Measurements from ENCODE around the gene PPP3CA.
A peak's percentile ranks its signal among the peaks of the same experiment; 100 is the strongest.

PPP3CA gene

GRCh38 chr4:101086801-101087586 lies 260.3 kb downstream of the PPP3CA start:
- H2AFZ ChIP-seq (ENCODE audit: low read length) = no peak overlapping the region
- peak overlapping the region; percentile 13 for H3K27ac ChIP-seq (ENCODE audit: low read depth, low read length, poor library complexity, severe bottlenecking)
- H4K20me1 ChIP-seq (ENCODE audit: insufficient read depth, low read length) = no peaks in the 10 kb centered on the region
- H3K4me3 ChIP-seq (ENCODE audit: low read depth, low read length, poor library complexity, severe bottlenecking) = no peak overlapping the region
- no peaks in the 10 kb centered on the region for H3K79me2 ChIP-seq (ENCODE audit: insufficient read depth, low read length)
- H3K27me3 ChIP-seq (ENCODE audit: insufficient read depth, low read length) = no peaks in the 10 kb centered on the region
- TF ChIP-seq CTCF (IDR thresholded peaks at IDR 0.05; ENCODE audit: low read length) (peak; percentile 22; the same call in 1 of the 2 replicates), EZH2 (IDR thresholded peaks at IDR 0.05; ENCODE audit: borderline replicate concordance, low read length) (no peak)
- H3K9me2 ChIP-seq (ENCODE audit: low read depth, low read length) = no peaks in the 10 kb centered on the region
- no peaks in the 10 kb centered on the region for H3K9me3 ChIP-seq (ENCODE audit: low read length)
- no peaks in the 10 kb centered on the region; the same call in 1 of the 2 replicates for H3F3A ChIP-seq (ENCODE audit: insufficient read depth, low read length)
- no peak overlapping the region for H3K9ac ChIP-seq (ENCODE audit: low read length)
- peaks cover 38% of the 10 kb centered on the region for H3K4me1 ChIP-seq (ENCODE audit: insufficient read depth, low read length, severe bottlenecking)
- H3K36me3 ChIP-seq (ENCODE audit: insufficient read depth, low read length) = peaks cover 16% of the 10 kb centered on the region; the same call in 1 of the 2 replicates
- H3K4me2 ChIP-seq (ENCODE audit: low read length) = no peak overlapping the region

- TF ChIP-seq CTCF (IDR thresholded peaks at IDR 0.05; ENCODE audit: low read length) (no peak), EZH2 (IDR thresholded peaks at IDR 0.05; ENCODE audit: borderline replicate concordance, low read length) (no peak)
- Histone ChIP-seq H3K4me1 (ENCODE audit: insufficient read depth, low read length, severe bottlenecking) (peaks cover 44% of the 10 kb centered on the region), H3K27me3 (ENCODE audit: insufficient read depth, low read length) (no peaks in the 10 kb centered on the region), H3F3A (ENCODE audit: insufficient read depth, low read length) (no peaks in the 10 kb centered on the region; the same call in 1 of the 2 replicates), H3K4me2 (ENCODE audit: low read length) (no peak overlapping the region), H3K36me3 (ENCODE audit: insufficient read depth, low read length) (peaks cover 24% of the 10 kb centered on the region; the same call in 1 of the 2 replicates), H2AFZ (ENCODE audit: low read length) (no peak overlapping the region), H3K9me3 (ENCODE audit: low read length) (no peaks in the 10 kb centered on the region), H3K9me2 (ENCODE audit: low read depth, low read length) (no peaks in the 10 kb centered on the region), H3K4me3 (ENCODE audit: low read depth, low read length, poor library complexity, severe bottlenecking) (no peak overlapping the region), H3K27ac (ENCODE audit: low read depth, low read length, poor library complexity, severe bottlenecking) (no peak overlapping the region), H3K9ac (ENCODE audit: low read length) (no peak overlapping the region), H4K20me1 (ENCODE audit: insufficient read depth, low read length) (no peaks in the 10 kb centered on the region), H3K79me2 (ENCODE audit: insufficient read depth, low read length) (no peaks in the 10 kb centered on the region)
Measured at GRCh38 chr4:101083131-101083530, 264.2 kb downstream of the PPP3CA start.

GRCh38 chr4:101081695-101082369 lies 265.5 kb downstream of the PPP3CA start:
- no peaks in the 10 kb centered on the region for H3K79me2 ChIP-seq (ENCODE audit: insufficient read depth, low read length)
- no peak for TF ChIP-seq EZH2 (IDR thresholded peaks at IDR 0.05; ENCODE audit: borderline replicate concordance, low read length)
- no peak for TF ChIP-seq CTCF (IDR thresholded peaks at IDR 0.05; ENCODE audit: low read length)
- no peak overlapping the region for H3K27ac ChIP-seq (ENCODE audit: low read depth, low read length, poor library complexity, severe bottlenecking)
- no peak overlapping the region for H3K9ac ChIP-seq (ENCODE audit: low read length)
- H3K4me3 ChIP-seq (ENCODE audit: low read depth, low read length, poor library complexity, severe bottlenecking) = no peak overlapping the region
- no peaks in the 10 kb centered on the region; the same call in 1 of the 2 replicates for H3F3A ChIP-seq (ENCODE audit: insufficient read depth, low read length)
- H3K4me1 ChIP-seq (ENCODE audit: insufficient read depth, low read length, severe bottlenecking) = peaks cover 41% of the 10 kb centered on the region
- peaks cover 20% of the 10 kb centered on the region; the same call in 1 of the 2 replicates for H3K36me3 ChIP-seq (ENCODE audit: insufficient read depth, low read length)
- H3K9me2 ChIP-seq (ENCODE audit: low read depth, low read length) = no peaks in the 10 kb centered on the region
- H3K27me3 ChIP-seq (ENCODE audit: insufficient read depth, low read length) = no peaks in the 10 kb centered on the region
- H2AFZ ChIP-seq (ENCODE audit: low read length) = no peak overlapping the region
- no peaks in the 10 kb centered on the region for H4K20me1 ChIP-seq (ENCODE audit: insufficient read depth, low read length)
- H3K4me2 ChIP-seq (ENCODE audit: low read length) = no peak overlapping the region
- H3K9me3 ChIP-seq (ENCODE audit: low read length) = no peaks in the 10 kb centered on the region
